GM12878 (cell line): ENCODE results near the gene DNAH9. TPM values are rescaled to one million over a fixed set of nuclear protein-coding genes. Genes with fewer than 3 reads are reported as not detected.

Experiments
- ATAC-seq: fragments of 200-7000 bp; cut with Tn5 transposase; 3 replicates; pipeline ENCODE4 v1.9.1; 2020; ENCODE audit warnings: mild to moderate bottlenecking, moderate library complexity
- BruUV-seq: library from RNA; stranded (reverse); fragments of 400-500 nt; replicated peaks from 2 replicates; lab custom pipeline; 2021; lab: Mats Ljungman, UMichigan
- CTCF ChIA-PET: fragments of 300-600 bp; sonication (Branson Sonifier 250); formaldehyde crosslinking; extraction: SDS; loops from one replicate; lab custom pipeline; 2021; ENCODE audit warnings: inconsistent platforms; lab: Yijun Ruan, JAX
- POLR2A ChIA-PET: fragments of 350-600 bp; formaldehyde crosslinking; extraction: SDS; loops from one replicate; lab custom pipeline; 2021; ENCODE audit warnings: inconsistent platforms; lab: Charles Lee
- RAD21 ChIA-PET: fragments of 300-600 bp; sonication (Branson Sonifier 250); formaldehyde crosslinking; loops from one replicate; lab custom pipeline; 2023; ENCODE audit warnings: antibody characterized with exemption; ENCODE audit not compliant: unreplicated experiment; lab: Charles Lee
- SMC1A ChIA-PET: fragments of 300-600 bp; sonication (Branson Sonifier 250); formaldehyde crosslinking; loops from one replicate; lab custom pipeline; 2023; ENCODE audit not compliant: unreplicated experiment, uncharacterized antibody; lab: Charles Lee
- DNase-seq: peaks from one replicate; pipeline ENCODE4 v3.0.0-alpha.2; 2011; ENCODE audit warnings: low read depth, low spot score
- FAIRE-seq: peaks from 3 replicates; lab custom pipeline; 2011; peaks lifted over from hg19 to GRCh38; lab: Jason Lieb, UNC
- H2AFZ ChIP-seq: 2 replicates; pipeline ENCODE4 v1.6.0; 2011; ENCODE audit warnings: low read depth, low read length, control low read depth; ENCODE audit not compliant: control insufficient read depth
- H3K27ac ChIP-seq: 2 replicates; pipeline ENCODE4 v1.5.1; 2011; ENCODE audit warnings: control low read depth; ENCODE audit not compliant: control insufficient read depth, insufficient read depth
- H3K27me3 ChIP-seq, 2 experiments: replicated peaks in 1 of 2; 2 replicates each; pipeline versions ENCODE4 v1.6.0 to v1.6.1; 2011; ENCODE audit warnings: low read length in 1 of 2; ENCODE audit not compliant: control insufficient read depth in 2 of 2, insufficient read depth in 2 of 2
- H3K36me3 ChIP-seq, 2 experiments: 2 replicates each; pipeline ENCODE4 v1.5.1; 2011; ENCODE audit warnings: low read length in 1 of 2; ENCODE audit not compliant: control insufficient read depth in 2 of 2, insufficient read depth in 2 of 2
- H3K4me1 ChIP-seq: 2 replicates; pipeline ENCODE4 v1.6.1; 2011; ENCODE audit warnings: mild to moderate bottlenecking, low read length, moderate library complexity, mixed read lengths; ENCODE audit not compliant: control insufficient read depth, insufficient read depth
- H3K4me2 ChIP-seq: 2 replicates; pipeline ENCODE4 v1.6.0; 2011; ENCODE audit warnings: control low read depth; ENCODE audit not compliant: control insufficient read depth, insufficient read depth
- H3K4me3 ChIP-seq: fragments of 200-600 bp; sonication (generic); 2 replicates; pipeline ENCODE4 v1.5.1; 2016
- H3K79me2 ChIP-seq: 2 replicates; pipeline ENCODE4 v1.6.0; 2011; ENCODE audit warnings: low read length; ENCODE audit not compliant: control insufficient read depth, insufficient read depth
- H3K9ac ChIP-seq: 2 replicates; pipeline ENCODE4 v1.8.0; 2011; ENCODE audit warnings: low read length, control low read depth, mixed read lengths; ENCODE audit not compliant: control insufficient read depth, insufficient read depth
- H3K9me3 ChIP-seq: replicated peaks from 3 replicates; pipeline ENCODE4 v1.5.1; 2011; ENCODE audit warnings: mild to moderate bottlenecking, low read length; ENCODE audit not compliant: control insufficient read depth, insufficient read depth
- H4K20me1 ChIP-seq: 2 replicates; pipeline ENCODE4 v1.6.0; 2011; ENCODE audit not compliant: control insufficient read depth, insufficient read depth
- BHLHE40 ChIP-seq, 2 experiments: fragments of 450-650 bp in 1 of 2; IDR thresholded peaks; 2 replicates each; pipeline ENCODE4 v1.6.1; 2011 to 2017; ENCODE audit warnings: low read depth in 2 of 2, borderline replicate concordance in 1 of 2, improper control_type of control experiment in 1 of 2, low read length in 1 of 2, mild to moderate bottlenecking in 1 of 2
- BRCA1 ChIP-seq: IDR thresholded peaks from 2 replicates; pipeline ENCODE4 v1.6.1; 2011; ENCODE audit warnings: low read depth, low read length, improper control_type of control experiment
- ELK1 ChIP-seq: IDR thresholded peaks from 2 replicates; pipeline ENCODE4 v1.6.1; 2012; ENCODE audit warnings: low read depth, low read length, improper control_type of control experiment
- IRF3 ChIP-seq: fragments of 450-650 bp; IDR thresholded peaks from 2 replicates; pipeline ENCODE4 v1.6.1; 2014; ENCODE audit warnings: mild to moderate bottlenecking
- KAT2A ChIP-seq: conservative IDR thresholded peaks from 2 replicates; pipeline ENCODE4 v1.6.1; 2011; ENCODE audit warnings: low read depth, low read length; ENCODE audit not compliant: control insufficient read depth
- KDM1A ChIP-seq: fragments of 200-600 bp; sonication (generic); IDR thresholded peaks from 2 replicates; pipeline ENCODE4 v1.6.1; 2016; ENCODE audit warnings: borderline replicate concordance
- KLF5 ChIP-seq: fragments of 450-650 bp; IDR thresholded peaks from 2 replicates; pipeline ENCODE4 v1.6.1; 2014; ENCODE audit warnings: mild to moderate bottlenecking; ENCODE audit not compliant: partially characterized antibody
- MXI1 ChIP-seq: fragments of 150-350 bp; IDR thresholded peaks from 2 replicates; pipeline ENCODE4 v1.6.1; 2011; ENCODE audit warnings: low read depth, mild to moderate bottlenecking, inconsistent platforms, low read length, improper control_type of control experiment
- NBN ChIP-seq: fragments of 450-650 bp; IDR thresholded peaks from 2 replicates; pipeline ENCODE4 v1.6.1; 2016
- PKNOX1 ChIP-seq: fragments of 450-650 bp; IDR thresholded peaks from 2 replicates; pipeline ENCODE4 v1.6.1; 2016; ENCODE audit warnings: mild to moderate bottlenecking
- POLR2AphosphoS2 ChIP-seq: IDR thresholded peaks from 2 replicates; pipeline ENCODE4 v1.6.1; 2011; ENCODE audit warnings: low read depth, mild to moderate bottlenecking, low read length, improper control_type of control experiment, moderate library complexity
- POU2F2 ChIP-seq: IDR thresholded peaks from 3 replicates; pipeline ENCODE4 v1.6.1; 2011; ENCODE audit warnings: low read depth, mild to moderate bottlenecking, low read length, borderline replicate concordance
- RAD51 ChIP-seq: fragments of 450-650 bp; IDR thresholded peaks from 2 replicates; pipeline ENCODE4 v1.6.1; 2016; ENCODE audit warnings: moderate library complexity, mild to moderate bottlenecking, inconsistent platforms
- RCOR1 ChIP-seq: conservative IDR thresholded peaks from 2 replicates; pipeline ENCODE4 v1.6.1; 2012; ENCODE audit warnings: low read depth, low read length, improper control_type of control experiment
- SMAD5 ChIP-seq: IDR thresholded peaks from 2 replicates; pipeline ENCODE4 v1.6.1; 2016; ENCODE audit warnings: antibody characterized with exemption, low read depth
- SUZ12 ChIP-seq: fragments of 200-600 bp; sonication (generic); IDR thresholded peaks from one replicate; pipeline ENCODE4 v1.6.1; 2018; ENCODE audit warnings: antibody characterized with exemption, mild to moderate bottlenecking; ENCODE audit not compliant: unreplicated experiment
- TCF12 ChIP-seq: IDR thresholded peaks from 2 replicates; pipeline ENCODE4 v1.6.1; 2011; ENCODE audit warnings: low read depth, mild to moderate bottlenecking, low read length
- ZNF274 ChIP-seq: IDR thresholded peaks from one replicate; pipeline ENCODE4 v1.8.0; 2011; ENCODE audit not compliant: insufficient read length, insufficient read depth
- ZNF384 ChIP-seq: IDR thresholded peaks from 2 replicates; pipeline ENCODE4 v1.6.1; 2012; ENCODE audit warnings: low read depth, mild to moderate bottlenecking, low read length, improper control_type of control experiment, borderline replicate concordance
- WGBS: methylation state at CpG from one replicate; pipeline ENCODE4 v1.1.6; 2016; ENCODE audit warnings: low lambda C conversion rate; ENCODE audit not compliant: insufficient replicate concordance, insufficient coverage; ENCODE audit errors: missing lambda C conversion rate; 5-methylcytosine and 5-hydroxymethylcytosine counted together
- in situ Hi-C: fragments of 300-500 bp; cut with MboI; formaldehyde crosslinking; loops from 9 replicates; pipeline ENCODE4 v1.14.3; 2018; ENCODE audit warnings: mixed read lengths
- intact Hi-C: fragments of 100-400 bp; cut with micrococcal nuclease; formaldehyde crosslinking; loops from one replicate; pipeline ENCODE4 v1.14.2; 2022; ENCODE audit not compliant: unreplicated experiment
- polyA plus RNA-seq, 11 experiments: library from polyadenylated mRNA; depleted of rRNA in 4 of 11; unstranded in 6 of 11; stranded (reverse) in 5 of 11; fragments of >200 nt; fragmentation: Nextera tagmentation in 4 of 11; fragmentation: Illumina TruSeq in 1 of 11; extraction: Ambion mirVana in 4 of 11; extraction: Trizol in 1 of 11; gene quantifications; 1 replicate in 1 of 11; 2 replicates in 10 of 11; pipeline versions ENCODE4 v1.2.1 to v1.2.3, GENCODE V29; 2011 to 2016; ENCODE audit warnings: inconsistent platforms in 2 of 11, missing spikeins in 2 of 11, low read depth in 1 of 11
- total RNA-seq, 4 experiments: library from RNA; depleted of rRNA in 3 of 4; stranded (reverse); fragments of >200 nt in 3 of 4; fragmentation: Illumina TruSeq in 1 of 4; extraction: Trizol in 1 of 4; gene quantifications; 2 replicates each; pipeline versions ENCODE4 v1.2.1 to v1.2.3, GENCODE V29; 2013 to 2021

Gene DNAH9
- total and polyA plus RNA-seq, 10 of the 15 experiments (the other 5 are each of a cell fraction or from before 2014, with no cell fraction given), result 0.10 to 0.40 (median 0.19) TPM; not detected in 7

GRCh38 chr17:11855306-11855705 is 257.0 kb downstream of the DNAH9 start (continued):
- TF ChIP-seq BRCA1, result no peak
- no peak for TF ChIP-seq KDM1A

GRCh38 chr17:11857006-11857405 is 258.7 kb downstream of the DNAH9 start:
- ATAC-seq, result no peak
- BruUV-seq, result no TSS peak

More at GRCh38 chr17:11857006-11857405, 258.7 kb downstream of the DNAH9 start:
- Histone ChIP-seq H3K79me2 (no peaks in the 10 kb centered on the region), H3K4me3 (no peak overlapping the region), H3K36me3 (no peaks in the 10 kb centered on the region), H3K9ac (no peak overlapping the region), H4K20me1 (no peaks in the 10 kb centered on the region), H3K27me3 (no peaks in the 10 kb centered on the region)
- FAIRE-seq (no peak), DNase-seq (no peak)
- ChIA-PET POLR2A (no interaction called here), RAD21 (no interaction called here)
- TF ChIP-seq TCF12 (no peak), POLR2AphosphoS2 (no peak), POU2F2 (no peak), BHLHE40 (IDR thresholded peaks at IDR 0.05; ENCODE audit: borderline replicate concordance in 1 of 2, low read depth in 2 of 2, low read length in 1 of 2) (no peak), ELK1 (no peak), NBN (no peak), ZNF384 (no peak), RCOR1 (no peak), ZNF274 (no peak), RAD51 (no peak), MXI1 (no peak), PKNOX1 (no peak), KAT2A (no peak), SMAD5 (no peak), KDM1A (no peak), KLF5 (no peak), SUZ12 (no peak), IRF3 (no peak)
- TF ChIP-seq, all 136 proteins: peak for 0
- 68% methylated on average over 4 of the region's 4 CpGs for WGBS
- Histone ChIP-seq H3K27ac (no peak overlapping the region), H3K9me3 (no peaks in the 10 kb centered on the region), H3K4me2 (no peak overlapping the region), H2AFZ (no peak overlapping the region), H3K4me1 (no peaks in the 10 kb centered on the region)
- in situ Hi-C loops (no loop called here), intact Hi-C loops (no loop called here)
- CTCF ChIA-PET, result no interaction called here
- SMC1A ChIA-PET, result no interaction called here
